GM19351 (cell line): ENCODE data around the gene PCP4L1.

Experiments
- ATAC-seq: cut with Tn5 transposase; IDR thresholded peaks from one replicate; pipeline ENCODE4 v1.9.1; 2021; ENCODE audit warnings: mild to moderate bottlenecking, moderate library complexity; ENCODE audit not compliant: unreplicated experiment

Gene PCP4L1

DNA sequence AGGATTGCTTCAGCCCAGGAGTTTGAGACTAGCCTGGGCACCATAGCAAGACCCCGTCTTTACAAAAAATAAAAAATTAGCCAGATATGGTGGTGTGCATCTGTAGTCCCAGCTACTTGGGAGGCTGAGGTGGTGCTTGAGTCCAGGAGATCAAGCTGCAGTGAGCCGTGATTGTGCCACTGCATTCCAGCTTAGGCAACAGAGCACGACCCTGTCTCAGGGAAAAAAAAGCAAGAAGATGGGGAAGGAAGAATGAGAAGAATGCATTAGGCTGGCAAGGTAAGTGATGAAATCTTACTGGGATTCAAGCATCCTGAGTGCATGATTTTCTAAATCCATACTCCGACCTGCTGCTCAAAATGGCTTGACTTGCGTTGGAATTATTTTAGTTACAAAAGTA lies 6.8 kb downstream of the PCP4L1 start:
- ATAC-seq: no peak

DNA sequence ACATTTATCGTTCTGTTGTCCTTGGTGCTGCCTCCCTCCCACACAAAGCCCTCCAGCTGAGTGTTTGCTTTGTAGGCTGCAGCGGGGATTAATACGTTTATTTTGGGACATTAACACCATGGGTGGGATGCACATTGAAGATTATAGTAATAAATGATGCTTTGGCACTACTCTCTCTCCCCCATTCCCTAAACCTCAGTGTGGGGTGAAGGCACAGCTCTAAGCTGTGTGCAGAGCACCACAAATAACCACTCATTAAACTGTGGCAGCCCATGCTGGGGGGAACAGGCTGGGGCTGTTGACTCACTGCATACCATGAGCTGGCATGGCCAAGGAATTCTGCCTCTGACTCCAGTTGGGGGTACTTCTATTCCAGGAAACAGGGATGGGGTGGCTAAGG lies 7.7 kb downstream of the PCP4L1 start:
- no peak for ATAC-seq

DNA sequence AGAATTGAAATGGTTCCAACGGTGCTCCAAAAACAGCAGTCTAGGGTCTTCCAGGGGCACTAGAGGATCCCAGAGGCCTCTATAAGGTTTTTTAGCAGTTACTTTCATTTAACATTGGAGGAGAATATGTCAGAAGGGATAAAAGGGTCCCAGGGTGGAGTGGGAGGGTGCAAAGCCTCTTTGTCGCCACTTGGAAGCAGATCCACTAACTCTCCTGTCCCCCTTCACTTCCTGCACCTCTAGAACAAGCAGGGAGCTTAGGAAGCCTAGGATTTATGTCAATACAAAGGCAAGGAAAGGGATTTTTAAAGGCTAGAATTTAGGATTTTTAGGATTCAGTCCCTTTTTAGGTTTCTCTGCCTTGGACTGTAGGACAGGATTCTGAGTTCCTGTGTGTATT lies 8.3 kb downstream of the PCP4L1 start:
- no peak for ATAC-seq

DNA sequence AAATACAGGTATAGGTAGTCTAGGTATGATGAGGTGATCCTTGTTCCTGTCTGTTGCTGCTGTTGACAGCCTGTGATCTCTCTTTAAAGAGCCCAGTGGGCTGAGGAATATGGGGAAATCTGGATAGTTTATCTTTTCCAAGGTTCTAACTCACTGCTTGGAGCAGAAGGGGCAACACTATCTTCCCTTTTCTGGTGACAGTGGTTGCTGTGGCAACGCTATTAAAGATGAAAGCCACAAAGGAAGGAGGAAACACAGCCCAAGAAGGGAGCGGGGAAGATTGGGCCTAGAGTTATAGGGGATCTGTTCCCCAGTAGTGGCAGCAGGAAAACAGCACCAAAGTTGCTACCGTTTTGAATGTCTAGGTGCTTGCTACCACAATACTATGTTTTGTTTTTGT lies 8.8 kb downstream of the PCP4L1 start:
- no peak for ATAC-seq

DNA sequence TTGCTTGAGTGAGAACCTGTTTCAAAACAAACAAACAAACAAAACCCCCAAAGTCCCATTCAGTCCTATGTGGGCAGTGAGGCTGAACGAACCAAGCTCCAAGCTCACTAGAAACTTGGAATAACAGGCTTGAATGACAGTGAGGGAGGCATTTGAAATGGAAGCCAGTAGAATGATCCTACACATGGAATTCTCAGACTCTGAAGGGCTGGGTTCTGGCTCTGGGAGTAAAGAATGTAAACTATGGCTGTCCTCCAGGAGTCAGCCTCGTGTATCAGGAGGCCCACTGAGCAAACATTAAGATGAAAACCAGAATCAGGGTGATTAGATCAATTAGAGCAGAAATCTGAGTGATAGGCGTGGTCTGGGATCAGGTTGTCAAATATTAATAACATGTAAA lies 14.9 kb downstream of the PCP4L1 start:
- no peak for ATAC-seq

DNA sequence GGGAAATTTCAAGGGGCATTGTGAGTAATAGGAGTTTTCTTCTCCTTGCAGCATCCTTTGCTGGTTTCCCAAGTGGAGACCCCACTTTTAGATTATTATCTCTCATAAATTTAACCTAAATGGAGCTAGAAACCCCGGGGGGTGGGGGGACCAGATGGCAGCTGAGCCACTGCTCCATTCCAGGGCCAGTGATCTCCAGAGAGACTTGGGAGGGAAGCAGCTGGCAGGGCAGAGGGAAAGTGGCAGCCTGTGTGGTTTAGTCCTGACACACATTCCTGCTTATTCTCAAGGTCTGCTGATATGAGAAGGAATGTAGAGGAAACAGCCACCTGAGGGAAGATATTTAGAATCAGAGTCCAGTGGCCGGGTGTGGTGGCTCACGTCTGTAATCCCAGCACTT lies 16.3 kb downstream of the PCP4L1 start:
- no peak for ATAC-seq

DNA sequence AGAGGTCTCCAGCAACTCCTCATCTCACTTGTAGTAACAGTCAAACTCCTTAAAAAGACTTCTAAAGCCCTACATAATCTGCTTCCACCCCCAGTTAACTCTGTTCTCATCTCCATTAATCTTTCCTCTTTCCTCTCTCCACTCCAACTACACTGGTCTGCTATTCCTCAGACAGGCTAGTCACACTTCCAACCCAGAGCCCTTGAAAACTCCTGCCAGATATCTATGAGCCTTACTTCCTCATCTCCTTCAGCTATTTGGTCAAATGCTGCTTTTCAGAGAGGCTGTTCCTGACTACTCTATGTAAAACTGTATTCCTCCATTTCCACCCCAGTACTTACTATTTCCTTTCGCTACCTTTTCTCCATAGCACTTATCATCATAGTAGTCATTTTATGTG lies 24.4 kb downstream of the PCP4L1 start:
- ATAC-seq: no peak

- no peak for ATAC-seq
Measured at GRCh38 chr1:161285113-161285512, 26.6 kb downstream of the PCP4L1 start.

GRCh38 chr1:161285521-161285920 lies 27.0 kb downstream of the PCP4L1 start:
- ATAC-seq: no peak

GRCh38 chr1:161287482-161288054 lies 29.0 kb downstream of the PCP4L1 start:
- no peak for ATAC-seq

GRCh38 chr1:161290779-161291178 lies 32.2 kb downstream of the PCP4L1 start:
- ATAC-seq: no peak

DNA sequence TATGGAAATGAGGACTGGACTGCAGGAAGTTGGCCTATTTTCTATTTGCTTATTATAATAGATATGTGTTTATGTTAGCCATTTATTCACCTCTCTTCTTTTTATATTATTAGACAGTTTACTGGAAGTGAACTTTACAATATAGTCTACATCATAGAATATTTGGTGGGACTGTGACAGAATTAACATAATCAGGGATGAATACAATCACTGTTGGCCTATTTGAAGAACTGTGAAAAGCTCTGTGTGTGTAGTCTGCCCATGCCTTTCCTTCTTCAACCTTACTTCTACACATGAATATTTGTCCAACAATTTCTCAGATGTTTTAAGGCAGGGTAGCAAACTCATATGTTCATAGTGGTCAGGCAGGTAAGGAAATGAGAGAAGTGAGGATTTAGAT lies 38.9 kb downstream of the PCP4L1 start:
- no peak for ATAC-seq

- no peak for ATAC-seq
Measured at GRCh38 chr1:161298116-161298515, 39.6 kb downstream of the PCP4L1 start.

DNA sequence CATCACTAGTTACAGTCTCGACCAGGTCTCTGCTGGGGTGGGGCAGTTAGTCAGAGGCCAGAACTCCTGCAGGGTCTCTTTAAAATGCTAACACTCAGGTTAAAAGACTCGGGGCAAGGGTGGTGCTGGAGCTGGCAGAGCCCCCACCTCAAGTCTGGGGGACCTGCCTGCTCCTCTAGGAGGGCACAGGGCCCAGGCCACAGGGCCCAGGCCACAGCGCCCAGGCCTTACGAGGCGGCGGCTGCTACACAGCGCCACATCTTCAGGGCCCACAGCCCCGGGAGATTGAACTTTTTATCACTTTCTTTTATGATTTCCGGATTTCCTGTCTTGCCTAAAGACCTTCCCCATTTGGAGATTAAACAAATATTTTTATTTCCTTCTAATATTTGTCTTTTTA lies 40.8 kb downstream of the PCP4L1 start:
- ATAC-seq: no peak

DNA sequence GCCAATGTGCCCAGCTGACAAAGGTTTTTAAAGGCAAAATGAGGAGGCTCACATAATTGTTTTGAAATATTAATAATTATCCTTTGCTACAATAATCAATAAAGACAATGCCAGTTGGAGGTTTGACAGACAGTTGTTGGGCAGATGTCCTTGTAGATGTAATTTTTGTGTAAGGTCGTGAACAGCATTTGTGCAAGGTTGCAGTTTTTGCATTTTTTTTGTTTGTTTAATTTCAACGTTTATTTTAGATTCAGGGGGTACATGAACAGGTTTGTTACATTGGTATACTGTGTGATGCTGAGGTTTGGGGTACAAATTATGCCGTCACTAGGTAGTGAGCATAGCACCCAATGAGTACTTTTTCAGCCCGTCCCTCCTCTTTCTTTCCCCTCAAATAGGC lies 41.9 kb downstream of the PCP4L1 start:
- ATAC-seq: no peak

- ATAC-seq: no peak
Measured at GRCh38 chr1:161304927-161305866, 46.7 kb downstream of the PCP4L1 start.

DNA sequence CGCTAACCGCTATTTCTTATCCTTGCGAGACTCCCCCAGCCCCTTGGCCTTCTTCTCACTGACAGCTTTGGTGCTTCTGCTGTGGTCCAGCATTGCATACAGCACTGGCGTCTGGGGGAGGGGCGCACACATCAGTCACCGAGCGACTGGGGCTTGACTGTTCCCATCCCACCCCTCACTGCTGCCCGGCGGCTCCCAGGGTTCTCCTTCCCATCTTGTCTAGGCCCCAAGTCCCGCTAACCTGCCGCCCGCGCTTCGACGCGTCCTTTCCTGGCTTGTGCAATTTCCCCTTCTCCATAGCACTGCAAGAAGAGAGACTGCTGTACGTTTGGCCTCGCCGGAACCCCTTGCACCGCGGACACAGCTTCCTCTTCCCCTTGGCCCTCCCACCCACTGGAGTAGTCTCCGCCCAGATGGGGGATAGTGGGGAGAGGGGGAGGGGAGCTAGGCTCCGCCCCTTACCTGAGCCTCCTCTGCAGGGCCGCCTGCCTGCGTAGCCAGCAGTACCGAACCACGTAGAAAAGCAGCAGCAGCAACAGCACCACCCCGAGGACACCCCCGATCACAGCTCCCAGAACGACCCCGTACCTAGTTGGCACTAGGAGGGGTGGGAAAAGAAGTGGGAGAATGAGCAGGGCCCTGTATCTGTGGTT lies 47.4 kb downstream of the PCP4L1 start:
- ATAC-seq: peak; percentile 87

GRCh38 chr1:161307230-161307768 lies 48.8 kb downstream of the PCP4L1 start:
- no peak for ATAC-seq

GRCh38 chr1:161307892-161308638 lies 49.5 kb downstream of the PCP4L1 start:
- no peak for ATAC-seq

GRCh38 chr1:161309868-161310267 lies 51.3 kb downstream of the PCP4L1 start, which contains the start of gene MPZ:
TSS of gene MPZ (minus strand) at chr1:161309968. CDS start at chr1:161309905, 63 bp downstream.
- no peak for ATAC-seq
